Muscle layer of duodenum (tissue), 2 donors: ENCODE data around the gene EIF3J.

Experiments
- H3K27ac ChIP-seq: one replicate; pipeline ENCODE4 v1.7.0; 2013; ENCODE audit warnings: mild to moderate bottlenecking, low read length
- H3K27me3 ChIP-seq: one replicate; pipeline ENCODE4 v1.7.0; 2013; ENCODE audit warnings: low read depth, mild to moderate bottlenecking, control low read depth, low read length
- H3K36me3 ChIP-seq, 2 donors: one replicate each; pipeline ENCODE4 v1.7.0; 2013; ENCODE audit warnings: low read length in 2 of 2, control low read depth in 1 of 2, mild to moderate bottlenecking in 1 of 2; ENCODE audit not compliant: insufficient read depth in 2 of 2, control insufficient read depth in 1 of 2
- H3K4me1 ChIP-seq, 2 donors: one replicate each; pipeline ENCODE4 v1.7.0; 2013; ENCODE audit warnings: low read length in 2 of 2, mild to moderate bottlenecking in 2 of 2, control low read depth in 1 of 2, moderate library complexity in 1 of 2; ENCODE audit not compliant: insufficient read depth in 2 of 2, control insufficient read depth in 1 of 2
- H3K4me3 ChIP-seq, 2 donors: one replicate each; pipeline ENCODE4 v1.7.0; 2013; ENCODE audit warnings: low read length in 2 of 2, low read depth in 1 of 2, mild to moderate bottlenecking in 1 of 2
- H3K9me3 ChIP-seq, 2 donors: one replicate each; pipeline ENCODE4 v1.7.0; 2013; ENCODE audit warnings: low read length in 2 of 2, control low read depth in 1 of 2, mild to moderate bottlenecking in 1 of 2; ENCODE audit not compliant: control insufficient read depth in 1 of 2
- donor health status: healthy.

The EIF3J gene, protein sequence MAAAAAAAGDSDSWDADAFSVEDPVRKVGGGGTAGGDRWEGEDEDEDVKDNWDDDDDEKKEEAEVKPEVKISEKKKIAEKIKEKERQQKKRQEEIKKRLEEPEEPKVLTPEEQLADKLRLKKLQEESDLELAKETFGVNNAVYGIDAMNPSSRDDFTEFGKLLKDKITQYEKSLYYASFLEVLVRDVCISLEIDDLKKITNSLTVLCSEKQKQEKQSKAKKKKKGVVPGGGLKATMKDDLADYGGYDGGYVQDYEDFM

DNA sequence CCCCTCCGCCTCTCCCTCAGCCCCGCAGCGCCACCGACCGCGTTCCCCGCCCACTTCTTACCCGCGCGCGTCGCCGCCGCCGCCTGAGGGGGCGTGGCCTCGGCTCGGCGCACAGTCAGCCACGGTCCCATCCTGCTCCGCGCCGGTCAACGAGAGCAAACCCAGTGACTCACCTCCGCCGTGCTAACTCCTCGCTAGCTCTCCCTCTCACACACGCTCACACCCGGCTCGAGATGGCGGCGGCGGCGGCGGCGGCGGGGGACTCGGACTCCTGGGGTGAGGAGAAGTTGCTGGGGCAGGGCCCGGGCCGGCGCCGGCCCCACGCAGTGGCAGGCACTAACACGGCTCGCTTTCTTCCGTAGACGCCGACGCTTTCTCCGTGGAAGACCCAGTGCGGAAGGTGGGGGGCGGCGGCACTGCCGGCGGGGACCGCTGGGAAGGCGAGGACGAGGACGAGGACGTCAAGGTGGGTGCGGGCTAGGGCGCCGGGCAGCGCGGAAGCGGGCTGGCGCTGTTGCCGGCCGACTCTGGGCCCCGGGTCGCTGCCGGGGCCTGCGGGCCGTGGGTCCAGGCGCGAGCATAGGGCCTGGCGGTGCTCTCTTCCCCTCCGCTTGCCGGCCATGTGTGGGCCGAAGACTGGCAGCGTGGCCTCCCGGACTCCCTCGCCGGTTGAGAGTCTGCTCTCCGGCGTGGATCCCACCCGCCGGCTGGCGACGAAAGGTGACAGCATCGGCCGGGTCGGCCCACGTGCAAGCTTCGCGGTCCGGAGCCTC is at the start of gene EIF3J:
Gene EIF3J (plus strand): TSS at position 186 of the 773 bp plus-strand sequence. CDS start 48 bp downstream, at position 234.
- Histone ChIP-seq H3K4me3 (peak within 1 kb of the TSS; percentile 82 to 92), H3K27ac (peak within 1 kb of the TSS; percentile 92), H3K27me3 (no peaks in the 10 kb centered on the region), H3K36me3 (peaks cover 12 to 20% of the 10 kb centered on the region in 2 donors), H3K4me1 (peaks cover 29 to 35% of the 10 kb centered on the region in 2 donors), H3K9me3 (no peaks in the 10 kb centered on the region)

DNA sequence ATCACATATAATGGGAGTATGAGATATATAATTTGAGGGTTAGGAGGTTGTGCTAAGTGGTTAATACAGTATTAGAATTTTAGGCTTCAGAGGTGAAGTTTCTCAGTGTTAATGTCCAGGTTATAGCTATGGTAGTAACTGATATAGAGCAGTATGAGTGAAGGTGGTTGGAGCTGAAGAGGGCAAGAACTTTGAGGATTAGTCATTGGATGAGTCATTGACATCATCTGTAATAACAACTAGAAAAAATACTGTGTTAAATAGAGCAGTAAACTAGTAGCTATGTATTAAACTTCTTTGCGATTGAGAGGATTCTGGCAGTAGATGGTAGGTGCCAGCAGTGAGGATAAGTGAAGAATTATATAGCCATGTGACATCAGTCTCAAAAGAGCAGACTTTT is 47.5 kb upstream of the EIF3J start:
- Histone ChIP-seq H3K27me3 (no peaks in the 10 kb centered on the region), H3K27ac (no peak overlapping the region), H3K4me3 (no peak overlapping the region), H3K36me3 (peaks cover 21 to 29% of the 10 kb centered on the region in 2 donors), H3K9me3 (no peaks in the 10 kb centered on the region), H3K4me1 (peaks cover 4% of the 10 kb centered on the region in 2 donors)

DNA sequence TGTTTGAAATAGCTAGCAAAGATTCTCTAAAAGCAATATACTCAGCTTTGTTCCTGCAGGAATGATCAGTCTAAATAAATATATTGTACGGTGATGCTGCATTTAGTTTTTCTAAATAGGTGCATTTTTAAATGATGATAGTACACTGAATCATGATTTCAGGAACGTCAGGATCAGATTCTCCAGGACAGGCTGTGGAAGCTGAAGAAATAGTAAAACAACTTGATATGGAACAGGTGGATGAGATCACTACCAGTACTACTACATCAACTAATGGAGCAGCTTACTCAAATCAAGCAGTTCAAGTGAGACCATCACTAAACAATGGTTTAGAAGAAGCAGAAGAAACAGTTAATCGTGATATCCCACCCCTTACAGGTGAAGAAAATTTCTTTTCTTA is 46.3 kb upstream of the EIF3J start:
- H3K9me3 ChIP-seq, result no peaks in the 10 kb centered on the region
- H3K27ac ChIP-seq, result no peak overlapping the region
- no peak overlapping the region for H3K4me3 ChIP-seq
- peaks cover 4% of the 10 kb centered on the region in 2 donors for H3K4me1 ChIP-seq
- H3K27me3 ChIP-seq, result no peaks in the 10 kb centered on the region
- H3K36me3 ChIP-seq, result peaks cover 21 to 32% of the 10 kb centered on the region in 2 donors

DNA sequence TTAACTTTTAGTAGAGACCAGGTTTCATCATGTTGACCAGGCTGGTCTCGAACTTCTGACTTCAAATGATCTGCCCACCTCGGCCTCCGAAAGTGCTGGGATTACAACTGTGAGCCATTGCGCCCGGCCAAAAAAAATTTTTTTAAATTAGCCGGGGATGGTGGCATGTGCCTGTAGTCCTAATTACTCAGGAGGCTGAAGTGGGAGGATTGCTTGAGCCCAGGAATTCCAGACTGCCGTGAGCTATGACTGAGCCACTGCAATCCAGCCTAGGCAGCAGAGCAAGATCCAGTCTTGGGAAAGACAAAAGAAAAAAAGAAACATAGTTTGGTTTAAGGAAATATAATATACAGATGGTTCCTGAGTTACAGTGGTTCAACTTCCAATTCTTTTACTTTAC is 44.9 kb upstream of the EIF3J start:
- H3K9me3 ChIP-seq, result no peaks in the 10 kb centered on the region
- H3K27me3 ChIP-seq, result no peaks in the 10 kb centered on the region
- peaks cover 4% of the 10 kb centered on the region in 2 donors for H3K4me1 ChIP-seq
- H3K4me3 ChIP-seq, result no peak overlapping the region
- H3K27ac ChIP-seq, result no peak overlapping the region
- peaks cover 20 to 37% of the 10 kb centered on the region in 2 donors for H3K36me3 ChIP-seq

DNA sequence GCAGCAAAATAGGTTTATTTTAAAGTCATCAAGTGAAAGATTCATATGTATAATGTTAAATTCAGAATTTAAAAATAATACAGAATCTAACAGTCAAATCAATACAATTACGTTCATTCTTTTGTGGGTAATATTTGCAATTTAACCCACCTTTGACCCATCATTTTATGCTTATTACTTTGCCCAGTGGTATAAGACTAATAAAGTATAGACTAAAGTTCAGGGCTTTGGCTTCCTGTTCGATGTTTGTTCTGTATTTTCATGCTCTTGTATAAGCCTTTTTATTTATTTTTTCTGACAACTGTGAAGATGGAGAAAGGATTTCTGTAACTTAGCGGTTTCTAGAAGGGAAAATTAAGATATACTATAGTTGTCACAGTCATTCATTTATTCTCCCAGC is 44.3 kb upstream of the EIF3J start:
- H3K27me3 ChIP-seq, result no peaks in the 10 kb centered on the region
- no peak overlapping the region for H3K4me3 ChIP-seq
- H3K9me3 ChIP-seq, result no peaks in the 10 kb centered on the region
- peaks cover 4% of the 10 kb centered on the region in 2 donors for H3K4me1 ChIP-seq
- no peak overlapping the region for H3K27ac ChIP-seq
- peaks cover 14 to 33% of the 10 kb centered on the region in 2 donors for H3K36me3 ChIP-seq

DNA sequence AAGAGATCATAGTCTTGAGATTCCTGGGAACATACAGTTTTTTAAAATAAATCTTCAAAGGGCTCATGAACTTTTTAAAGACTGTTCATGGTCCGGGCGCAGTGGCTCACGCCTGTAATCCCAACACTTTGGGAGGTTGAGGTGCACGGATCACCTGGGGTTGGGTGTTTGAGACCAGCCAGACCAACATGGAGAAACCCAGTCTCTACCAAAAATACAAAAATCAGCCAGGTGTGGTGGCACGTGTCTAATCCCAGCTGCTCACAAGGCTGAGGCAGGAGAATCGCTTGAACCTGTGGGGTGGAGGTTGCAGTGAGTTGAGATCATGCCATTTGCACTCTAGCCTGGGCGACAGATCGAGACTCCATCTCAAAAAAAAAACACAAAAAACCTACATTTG is 41.4 kb upstream of the EIF3J start:
- Histone ChIP-seq H3K27me3 (no peaks in the 10 kb centered on the region), H3K4me1 (no peaks in the 10 kb centered on the region), H3K27ac (no peak overlapping the region), H3K36me3 (peaks cover 9 to 42% of the 10 kb centered on the region in 2 donors), H3K4me3 (no peak overlapping the region), H3K9me3 (no peaks in the 10 kb centered on the region)

DNA sequence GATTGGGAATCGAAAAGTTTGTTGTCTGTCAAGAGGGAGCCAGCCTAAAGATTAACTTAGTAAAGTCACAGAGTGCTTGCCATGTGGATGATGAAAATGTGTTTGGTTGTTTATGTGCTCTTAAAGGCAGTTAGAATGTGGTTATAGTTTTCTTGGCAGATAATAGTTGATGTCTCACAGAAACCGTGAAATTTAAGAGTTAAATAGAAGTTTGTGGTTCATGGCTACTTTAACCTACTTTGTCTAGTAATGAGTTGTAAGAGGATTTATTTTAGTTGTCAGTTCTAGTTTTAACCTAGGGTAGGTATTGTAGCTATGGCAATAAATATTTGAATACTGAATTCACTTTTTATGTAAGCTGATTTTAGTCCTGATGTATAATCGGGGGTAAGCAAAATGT is 36.4 kb upstream of the EIF3J start:
- no peak overlapping the region for H3K4me3 ChIP-seq
- peaks cover 9 to 29% of the 10 kb centered on the region in 2 donors for H3K36me3 ChIP-seq
- H3K27ac ChIP-seq, result no peak overlapping the region
- H3K27me3 ChIP-seq, result no peaks in the 10 kb centered on the region
- no peaks in the 10 kb centered on the region for H3K4me1 ChIP-seq
- no peaks in the 10 kb centered on the region for H3K9me3 ChIP-seq

DNA sequence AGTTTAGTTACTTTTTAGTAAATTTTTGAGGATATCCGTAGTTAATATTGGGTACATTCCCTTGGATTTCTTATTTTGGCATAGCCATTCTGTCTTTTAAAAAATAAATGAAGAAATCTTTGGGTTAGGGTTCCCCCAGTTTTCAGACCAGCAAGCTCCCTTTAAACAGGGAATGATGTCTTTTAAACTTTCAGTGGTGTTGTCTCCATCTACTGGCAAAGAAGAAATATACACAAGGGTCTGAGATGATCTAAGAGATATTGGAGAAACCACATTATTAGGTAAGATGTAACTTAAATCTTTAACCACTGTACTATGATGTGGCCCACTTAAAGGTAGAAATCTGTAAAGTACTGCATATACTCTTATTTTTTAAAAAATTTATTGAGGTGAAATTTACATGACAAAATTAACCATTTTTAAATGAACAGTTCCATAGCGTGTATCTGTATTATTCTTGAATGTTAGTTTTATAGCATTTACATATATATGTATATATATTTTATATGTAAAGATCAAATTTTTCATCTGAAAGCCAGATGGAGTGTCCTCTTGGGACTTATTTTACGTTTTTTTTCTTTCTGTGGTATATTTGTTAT is 35.1 kb upstream of the EIF3J start:
- no peak overlapping the region for H3K27ac ChIP-seq

DNA sequence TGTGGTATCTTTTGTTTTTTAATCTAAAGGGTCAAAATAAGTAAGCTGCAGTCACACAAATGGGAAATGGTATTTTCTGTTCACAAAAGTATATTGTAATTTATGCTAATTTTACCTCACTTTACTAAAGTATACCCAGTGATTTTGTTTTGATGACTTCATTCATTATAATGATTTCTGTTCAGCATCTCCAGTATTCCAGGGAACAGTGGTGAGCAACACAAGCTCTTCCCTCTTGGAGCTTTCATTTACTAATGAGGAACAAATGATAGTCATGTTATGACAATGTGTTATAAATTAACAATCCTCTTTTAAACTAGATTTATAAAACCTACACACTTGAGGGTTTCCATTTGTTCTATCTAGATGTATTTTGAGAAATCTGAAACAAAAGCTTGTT is 20.5 kb upstream of the EIF3J start:
- Histone ChIP-seq H3K27ac (no peak overlapping the region), H3K4me3 (no peak overlapping the region), H3K9me3 (no peaks in the 10 kb centered on the region), H3K27me3 (no peaks in the 10 kb centered on the region), H3K36me3 (peaks cover 4 to 16% of the 10 kb centered on the region in 2 donors), H3K4me1 (no peaks in the 10 kb centered on the region)

More for the DNA sequence above, 35.1 kb upstream of the EIF3J start:
- peaks cover 9 to 24% of the 10 kb centered on the region in 2 donors for H3K36me3 ChIP-seq
- H3K4me1 ChIP-seq, result no peaks in the 10 kb centered on the region
- no peaks in the 10 kb centered on the region for H3K27me3 ChIP-seq
- H3K4me3 ChIP-seq, result no peak overlapping the region
- no peaks in the 10 kb centered on the region for H3K9me3 ChIP-seq

DNA sequence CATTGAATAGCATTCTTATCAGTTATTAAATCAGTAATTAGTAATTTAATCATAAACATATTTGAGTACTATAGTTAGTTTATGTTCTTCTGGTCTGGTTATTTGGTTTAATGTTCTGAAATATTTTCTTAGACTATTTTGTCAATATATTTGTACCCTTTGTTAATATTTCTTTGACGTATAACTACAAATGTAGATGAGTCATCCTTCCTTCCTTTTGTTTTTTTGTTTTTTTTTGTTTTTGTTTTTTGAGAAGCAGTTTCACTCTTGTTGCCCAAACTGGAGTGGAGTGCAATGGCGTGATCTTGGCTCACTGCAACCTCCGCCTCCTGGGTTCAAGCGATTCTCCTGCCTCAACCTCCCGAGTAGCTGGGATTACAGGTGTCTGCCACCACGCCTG is 17.4 kb upstream of the EIF3J start:
- H3K36me3 ChIP-seq, result peaks cover 11 to 22% of the 10 kb centered on the region in 2 donors
- H3K4me3 ChIP-seq, result no peak overlapping the region
- no peak overlapping the region for H3K27ac ChIP-seq
- H3K27me3 ChIP-seq, result no peaks in the 10 kb centered on the region
- H3K4me1 ChIP-seq, result no peaks in the 10 kb centered on the region
- H3K9me3 ChIP-seq, result no peaks in the 10 kb centered on the region

DNA sequence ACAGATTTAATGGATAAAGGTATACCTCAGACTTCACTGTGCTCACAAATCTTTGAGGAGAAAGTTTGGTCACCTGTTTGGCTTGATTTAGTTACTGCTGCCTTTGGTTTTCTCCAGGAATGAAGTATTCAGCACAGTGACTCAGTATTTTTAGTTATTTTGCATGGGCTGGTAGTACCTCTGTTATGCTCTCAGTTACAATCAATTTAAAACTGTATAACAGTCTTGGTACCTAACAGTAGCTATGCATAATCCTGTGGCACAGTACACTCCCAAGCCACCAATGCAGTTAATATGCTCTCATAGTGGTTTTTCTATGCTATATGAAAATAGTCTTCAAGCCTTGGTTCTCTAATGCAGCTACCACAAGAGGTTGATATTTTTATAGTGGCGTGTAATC is 11.9 kb upstream of the EIF3J start:
- Histone ChIP-seq H3K27ac (no peak overlapping the region), H3K4me1 (no peaks in the 10 kb centered on the region), H3K4me3 (no peak overlapping the region), H3K27me3 (no peaks in the 10 kb centered on the region), H3K9me3 (no peaks in the 10 kb centered on the region), H3K36me3 (peaks cover 9 to 18% of the 10 kb centered on the region in 2 donors)
